ENCODE results near the gene ADAM33.

- TF ChIP-seq ARNT (IDR thresholded peaks at IDR 0.05) (no peak), ELF4 (IDR thresholded peaks at IDR 0.05) (no peak), LEF1 (IDR thresholded peaks at IDR 0.05; ENCODE audit: borderline replicate concordance) (no peak), FOXM1 (IDR thresholded peaks at IDR 0.05; ENCODE audit: borderline replicate concordance) (no peak), SP1 (IDR thresholded peaks at IDR 0.05) (no peak), BHLHE40 (IDR thresholded peaks at IDR 0.05; ENCODE audit: borderline replicate concordance) (no peak), CTBP1 (IDR thresholded peaks at IDR 0.05; ENCODE audit: borderline replicate concordance) (no peak)
Observed at GRCh38 chr20:3660262-3661059, 21.3 kb downstream of the ADAM33 start.

All from HEK293T (cell line).